ENCODE measurements around the gene TMED5.

- no peak for TF ChIP-seq CTCF (IDR thresholded peaks at IDR 0.05)
- no peak for TF ChIP-seq POLR2A (IDR thresholded peaks at IDR 0.05)
Observed at GRCh38 chr1:93190432-93190831, 10.2 kb upstream of the TMED5 start.
